ENCODE data around the gene MROH9. TPM values are rescaled to one million over a fixed set of nuclear protein-coding genes. Genes with fewer than 3 reads are reported as not detected.

MROH9 gene
- total and polyA plus RNA-seq, 2 of the 8 experiments (the other 6 are each of a cell fraction or from before 2014, with no cell fraction given) = not detected

- Histone ChIP-seq H2AFZ (ENCODE audit: low read length) (no peak overlapping the region), H4K91ac (replicated peaks; ENCODE audit: insufficient read length, low read length) (no peak overlapping the region), H2BK20ac (ENCODE audit: low read length) (no peak overlapping the region), H2BK15ac (ENCODE audit: low read length) (no peak overlapping the region), H3K79me2 (ENCODE audit: control insufficient read depth in 1 of 2, insufficient read depth in 2 of 2, low read length in 2 of 2) (no peaks in the 10 kb centered on the region), H4K20me1 (replicated peaks in 1 of 2; ENCODE audit: control insufficient read depth in 1 of 2, insufficient read depth in 2 of 2, low read length in 2 of 2) (no peaks in the 10 kb centered on the region), H3K9me3 (ENCODE audit: insufficient read depth in 2 of 2, low read depth in 1 of 2, low read length in 1 of 2) (no peaks in the 10 kb centered on the region), H3K79me1 (ENCODE audit: low read depth, low read length) (no peaks in the 10 kb centered on the region), H3K4me2 (ENCODE audit: insufficient read depth in 1 of 2, low read depth in 2 of 2, low read length in 2 of 2) (no peak overlapping the region), H3K4me1 (replicated peaks in 1 of 4; ENCODE audit: control insufficient read depth in 3 of 4, insufficient read depth in 4 of 4, low read length in 3 of 4) (no peaks in the 10 kb centered on the region), H2AK5ac (ENCODE audit: low read depth, low read length) (no peak overlapping the region), H4K5ac (ENCODE audit: insufficient read length, low read depth, low read length) (no peak overlapping the region), H2BK5ac (ENCODE audit: low read depth, low read length) (no peak overlapping the region), H2BK12ac (ENCODE audit: low read depth, low read length) (no peak overlapping the region), H3K4ac (replicated peaks; ENCODE audit: insufficient read length, low read depth, low read length) (no peak overlapping the region), H3K23me2 (ENCODE audit: low read depth, low read length) (no peaks in the 10 kb centered on the region), H3K36me3 (ENCODE audit: control insufficient read depth in 2 of 4, insufficient read depth in 4 of 4, low read length in 3 of 4) (no peaks in the 10 kb centered on the region), H3K4me3 (ENCODE audit: extremely low read depth in 1 of 4, insufficient read depth in 2 of 4, low read depth in 3 of 4, low read length in 4 of 4) (no peak overlapping the region), H3K18ac (ENCODE audit: extremely low read depth, low read length) (no peak overlapping the region), H3K14ac (ENCODE audit: insufficient read length) (peak overlapping the region; percentile 77), H3K56ac (replicated peaks; ENCODE audit: insufficient read length, low read depth, low read length) (no peak overlapping the region), H3K27ac (ENCODE audit: low read depth, low read length) (no peak overlapping the region), H3K9ac (replicated peaks in 1 of 4; ENCODE audit: extremely low read depth in 1 of 4, low read depth in 3 of 4, low read length in 3 of 4) (no peak overlapping the region), H3K23ac (ENCODE audit: insufficient read length) (no peak overlapping the region), H3K27me3 (replicated peaks in 1 of 4; ENCODE audit: control insufficient read depth in 3 of 4, extremely low read depth in 1 of 4, insufficient read depth in 3 of 4, low read length in 3 of 4) (no peaks in the 10 kb centered on the region), H2BK120ac (replicated peaks; ENCODE audit: low read depth, low read length) (no peak overlapping the region), H4K8ac (ENCODE audit: extremely low read depth, insufficient read depth, low read length) (no peak overlapping the region)
- FAIRE-seq = peak; percentile 36
- 91% methylated on average over 2 of the region's 2 CpGs; no CpG with 5 or more reads in 1 of the 2 experiments for WGBS, 2 experiments (ENCODE audit: extremely low coverage in 1 of 2, insufficient coverage in 1 of 2, insufficient read length in 1 of 2, insufficient replicate concordance in 2 of 2, low coverage in 1 of 2, low lambda C conversion rate in 2 of 2, missing lambda C conversion rate in 1 of 2)
- no peak for DNase-seq (ENCODE audit: low read depth in 1 of 2, low spot score in 2 of 2)
- POLR2A ChIA-PET (ENCODE audit: partially characterized antibody) = no interaction called here
- CTCF ChIA-PET (ENCODE audit: partially characterized antibody) = interaction anchor here (1.2 kb wide), 1 partner anchor 339 kb away, joined by 3 read pairs; no protein-coding TSS in a partner anchor
- TF ChIP-seq ASH2L (IDR thresholded peaks at IDR 0.05; ENCODE audit: low read length) (no peak), CBX8 (IDR thresholded peaks at IDR 0.05; ENCODE audit: borderline replicate concordance, low read depth, low read length) (no peak), POLR2A (IDR thresholded peaks at IDR 0.05; ENCODE audit: control extremely low read depth in 1 of 2, low read depth in 2 of 2, low read length in 2 of 2) (no peak)
These were observed 47.6 kb upstream of the MROH9 start for GRCh38 chr1:170887726-170888125.
